ENCODE results near the gene AFF3.

AFF3 gene

DNA sequence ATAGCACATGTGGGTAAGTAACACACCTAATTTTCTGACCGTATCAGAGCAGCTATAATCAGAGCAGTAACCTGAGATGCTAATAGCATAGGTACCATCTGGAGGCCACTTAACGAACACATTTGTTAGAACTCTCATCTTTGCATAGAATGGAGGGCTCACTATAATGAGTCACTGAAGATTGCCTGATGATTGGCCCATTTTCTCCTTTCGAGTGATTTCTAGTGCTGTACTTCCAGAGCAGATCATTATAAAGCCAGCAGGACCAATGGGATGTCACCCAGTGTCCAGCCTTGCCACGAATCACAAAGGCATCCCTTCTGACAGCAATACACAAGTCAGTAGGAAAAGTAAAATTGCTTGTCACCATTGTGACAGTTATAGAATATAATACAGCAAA, 570.9 kb downstream of the AFF3 start:
- DNase-seq = no peak

DNA sequence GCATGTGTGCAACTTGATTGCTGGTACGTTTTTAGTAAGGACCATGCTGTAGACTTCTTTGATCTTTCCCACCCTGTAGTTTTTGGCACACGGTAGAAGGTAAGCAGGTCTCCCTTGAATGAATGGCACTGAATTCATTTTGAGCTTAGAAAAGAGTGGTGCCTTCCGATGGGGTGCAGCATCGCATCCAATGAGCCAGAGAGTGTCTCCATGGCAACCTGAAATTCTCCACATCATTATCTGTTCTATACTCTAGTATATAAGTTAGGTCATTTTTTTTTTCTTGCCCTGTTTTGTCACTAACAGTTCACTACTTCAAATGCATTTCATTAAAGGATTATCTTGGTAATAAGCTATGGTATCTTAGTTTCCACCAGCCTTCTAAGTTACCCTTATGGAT, 571.4 kb downstream of the AFF3 start:
- no peak for DNase-seq

- no peak for DNase-seq
Observed at GRCh38 chr2:99569386-99569785, 573.0 kb downstream of the AFF3 start.

DNA sequence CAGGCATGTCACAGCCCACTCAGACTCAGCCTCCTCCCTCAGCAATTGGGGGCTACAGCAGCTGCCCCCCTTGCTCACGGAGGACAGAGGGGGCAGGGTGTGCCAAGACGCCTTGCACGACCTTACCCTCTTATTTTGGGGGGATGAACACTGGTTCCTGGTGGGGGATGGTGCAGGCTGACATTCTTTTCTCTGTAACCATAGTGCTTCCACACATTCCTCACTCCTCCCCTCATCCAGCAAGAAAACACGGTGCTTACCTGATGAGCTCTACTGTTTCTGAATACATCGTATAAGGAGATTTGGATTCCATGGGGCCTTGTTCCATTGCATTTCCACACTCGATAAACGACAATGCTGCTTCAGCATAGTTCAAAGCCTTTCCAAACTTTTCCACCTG, 577.2 kb downstream of the AFF3 start:
- no peak for DNase-seq

DNA sequence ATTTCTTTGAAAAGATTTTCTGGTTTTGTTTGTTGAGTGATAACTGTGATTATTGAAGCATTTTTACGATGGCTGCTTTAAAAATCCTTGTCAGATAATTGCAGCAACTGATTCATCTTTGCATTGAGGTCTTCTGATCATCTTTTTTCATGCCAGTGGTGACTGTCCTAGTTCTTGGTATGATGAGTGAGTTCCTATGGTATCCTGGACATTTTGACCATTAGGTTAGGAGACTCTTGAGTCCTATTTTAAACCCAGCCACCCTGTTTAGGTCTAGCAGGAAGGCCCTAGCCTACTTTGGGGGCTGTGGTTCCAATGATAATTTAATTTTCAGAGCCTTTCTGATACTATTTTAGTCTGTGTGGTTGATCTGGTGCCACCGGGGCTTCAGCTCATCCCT, 579.9 kb downstream of the AFF3 start:
- DNase-seq = no peak

- DNase-seq = no peak
Observed at GRCh38 chr2:99561804-99562203, 580.6 kb downstream of the AFF3 start.

DNA sequence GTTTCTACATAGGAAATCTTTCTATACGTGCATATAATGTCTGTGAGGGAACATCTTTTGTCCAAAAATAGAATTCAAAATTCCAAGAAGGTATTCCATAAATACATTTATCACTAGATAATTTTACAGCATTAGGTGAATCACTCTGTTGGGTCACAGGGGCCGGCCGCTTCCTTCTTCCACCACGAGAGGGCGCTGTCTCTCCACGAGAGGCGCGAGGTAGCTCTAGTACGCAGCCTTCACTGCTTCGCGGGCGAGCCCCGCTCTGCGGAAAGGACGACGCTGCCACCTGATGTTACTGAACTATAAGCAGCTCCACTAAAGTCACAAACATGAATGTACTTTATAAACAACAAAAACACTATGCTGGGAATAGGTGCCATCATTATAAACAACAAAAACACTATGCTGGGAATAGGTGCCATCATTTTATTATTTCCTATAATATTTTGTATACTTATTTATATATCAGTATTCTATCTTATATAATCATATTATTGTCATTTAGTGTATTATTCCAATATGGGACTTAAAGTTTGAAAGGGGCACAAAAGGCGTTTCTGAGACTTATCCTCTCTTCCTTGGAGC, 583.2 kb downstream of the AFF3 start:
- peak; percentile 89 for DNase-seq

- no peak for DNase-seq
Observed at GRCh38 chr2:99555404-99555803, 587.0 kb downstream of the AFF3 start.

- no peak for DNase-seq
Observed at GRCh38 chr2:99554871-99555270, 587.5 kb downstream of the AFF3 start.

DNA sequence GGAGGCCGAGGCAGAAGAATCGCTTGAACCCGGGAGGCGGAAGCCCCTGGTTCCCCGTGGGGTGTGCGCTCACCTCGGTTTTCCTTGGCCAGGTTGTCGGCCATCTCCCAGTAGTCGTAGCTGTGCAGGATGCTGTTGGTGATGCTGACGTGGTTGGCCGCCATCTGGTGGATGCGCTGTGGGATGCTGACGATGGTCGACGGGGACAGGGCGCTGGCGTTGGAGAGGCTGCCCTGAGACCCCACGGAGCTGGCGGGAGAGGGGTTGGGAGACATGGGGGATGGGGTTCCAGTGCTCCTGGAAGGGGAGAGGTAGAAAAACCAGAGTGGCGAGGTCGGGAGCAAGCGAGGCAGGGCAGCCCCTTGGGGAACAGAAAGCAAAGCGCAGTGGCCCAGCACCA, 588.2 kb downstream of the AFF3 start:
- no peak for DNase-seq

GRCh38 chr2:99552529-99552928, 589.9 kb downstream of the AFF3 start:
- no peak for DNase-seq

GRCh38 chr2:99550368-99550767, 592.0 kb downstream of the AFF3 start:
- DNase-seq = no peak

DNA sequence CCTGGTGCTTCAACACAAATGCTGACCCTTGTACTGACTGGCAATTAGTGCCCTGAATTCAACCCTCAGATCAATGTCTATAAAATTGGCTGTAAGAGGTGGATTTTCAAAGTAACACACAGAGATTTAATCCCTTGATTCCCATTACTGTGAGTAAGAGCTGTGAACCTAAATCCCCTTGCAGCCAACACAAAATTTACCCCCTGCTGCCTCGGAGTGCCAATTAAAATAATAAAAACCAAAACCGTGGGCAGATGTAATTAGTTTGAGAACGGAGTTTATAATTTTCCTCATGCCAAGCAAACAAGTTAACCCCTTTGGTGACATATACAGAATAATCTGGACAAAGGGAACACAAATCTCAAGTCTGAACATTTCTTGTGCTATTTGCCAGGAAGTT, 596.8 kb downstream of the AFF3 start:
- DNase-seq = no peak

DNA sequence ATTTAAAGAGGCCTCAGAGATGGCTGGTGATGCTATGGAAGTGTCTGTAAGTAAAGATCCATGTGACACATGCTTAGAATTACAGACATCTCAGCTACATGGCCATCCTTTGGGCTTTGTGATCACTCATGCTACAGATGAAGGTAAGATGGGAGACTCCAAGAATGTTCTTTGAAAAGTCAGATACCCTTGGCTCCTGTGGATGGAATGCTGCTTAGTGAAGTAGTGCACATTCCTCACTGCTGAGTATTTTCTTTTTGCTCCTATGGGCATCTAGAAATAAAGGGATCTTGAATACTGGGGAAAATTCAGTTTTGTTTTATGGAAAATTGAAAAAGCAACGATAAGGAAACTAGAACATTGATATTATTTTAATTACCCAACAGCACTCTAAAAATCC, 597.3 kb downstream of the AFF3 start:
- no peak for DNase-seq

DNA sequence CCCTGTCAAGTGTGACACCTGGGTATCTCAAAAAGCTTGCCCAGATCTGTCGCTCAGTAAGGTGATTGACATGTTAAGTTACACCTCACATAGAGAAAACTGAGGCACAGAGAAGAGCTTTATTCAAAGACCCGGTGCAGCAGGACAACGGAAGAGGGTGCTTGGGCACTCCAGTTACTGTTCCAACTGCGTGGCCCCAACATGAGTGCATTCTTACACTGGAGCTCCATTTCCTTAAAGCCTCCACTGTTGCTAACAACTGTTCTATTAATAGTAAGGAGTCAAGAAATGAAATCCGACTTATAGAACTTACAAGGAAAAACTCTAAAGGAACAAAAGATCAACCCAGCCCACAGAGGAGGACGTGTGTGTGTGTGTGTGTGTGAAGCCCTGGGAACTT, 597.8 kb downstream of the AFF3 start:
- DNase-seq = no peak

DNA sequence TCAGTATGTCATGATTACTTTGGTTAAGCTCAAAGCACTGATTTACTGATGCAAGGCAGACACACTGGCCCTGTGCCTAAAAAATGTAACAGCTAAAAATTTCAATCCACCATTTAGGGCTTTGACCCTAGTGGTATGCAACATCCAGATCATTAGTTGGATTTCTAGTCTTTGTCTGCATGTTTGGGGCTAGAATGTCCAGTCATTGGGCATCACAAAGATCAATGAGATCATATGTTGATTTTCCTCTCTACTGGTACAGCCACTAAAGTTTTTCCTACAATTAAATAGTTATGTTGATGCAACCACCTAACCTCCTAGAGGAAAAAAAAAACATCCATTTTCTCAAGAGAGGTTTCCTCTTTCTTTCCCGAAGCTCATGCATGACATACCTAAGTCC, 599.1 kb downstream of the AFF3 start:
- DNase-seq = no peak

DNA sequence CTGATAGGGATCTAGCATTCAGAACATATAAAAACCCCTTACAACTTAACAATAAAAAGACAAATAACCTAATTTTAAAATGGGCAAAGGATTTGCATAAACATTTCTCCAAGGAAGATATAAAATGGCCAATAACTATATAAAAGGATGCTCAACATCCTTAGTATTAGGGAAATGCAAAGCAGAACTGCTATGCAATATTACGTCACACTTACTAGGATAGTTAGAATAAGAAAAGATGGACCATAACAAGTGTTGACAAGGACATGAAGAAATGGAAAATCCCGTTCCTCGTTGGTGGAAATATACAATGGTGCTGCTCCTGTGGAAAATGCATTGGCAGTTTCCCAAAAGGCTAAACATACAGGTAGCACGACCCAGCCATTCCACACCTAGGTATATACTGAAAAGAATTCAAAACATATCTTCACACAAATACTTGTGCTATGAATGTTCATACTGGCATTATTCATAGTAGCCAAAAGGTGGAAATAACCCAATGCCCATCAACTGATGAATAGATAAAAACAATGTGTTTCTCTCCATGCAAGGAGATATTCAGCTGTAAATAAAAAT, 604.4 kb downstream of the AFF3 start:
- no peak for DNase-seq

- DNase-seq = no peak
Observed at GRCh38 chr2:99524056-99524455, 618.3 kb downstream of the AFF3 start.

GRCh38 chr2:99522157-99522556, 620.2 kb downstream of the AFF3 start:
- no peak for DNase-seq

DNA sequence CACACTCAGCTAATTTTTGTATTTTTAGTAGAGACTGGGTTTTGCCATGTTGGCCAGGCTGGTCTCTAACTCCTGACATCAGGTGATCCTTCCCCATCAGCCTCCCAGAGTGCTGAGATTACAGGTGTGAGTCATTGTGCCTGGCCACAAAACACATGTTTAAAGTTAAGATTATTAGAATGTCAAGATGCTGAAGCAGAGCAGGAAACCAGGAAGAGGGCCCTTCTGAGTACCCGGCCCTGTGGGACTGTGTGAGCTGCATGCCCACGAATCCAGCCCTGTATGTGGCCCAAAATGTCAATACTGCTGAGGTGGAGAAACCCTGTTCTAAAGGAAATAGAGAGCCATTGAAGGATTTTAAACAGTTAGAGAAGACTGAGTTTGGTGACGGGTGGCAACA, 621.6 kb downstream of the AFF3 start:
- no peak for DNase-seq

DNA sequence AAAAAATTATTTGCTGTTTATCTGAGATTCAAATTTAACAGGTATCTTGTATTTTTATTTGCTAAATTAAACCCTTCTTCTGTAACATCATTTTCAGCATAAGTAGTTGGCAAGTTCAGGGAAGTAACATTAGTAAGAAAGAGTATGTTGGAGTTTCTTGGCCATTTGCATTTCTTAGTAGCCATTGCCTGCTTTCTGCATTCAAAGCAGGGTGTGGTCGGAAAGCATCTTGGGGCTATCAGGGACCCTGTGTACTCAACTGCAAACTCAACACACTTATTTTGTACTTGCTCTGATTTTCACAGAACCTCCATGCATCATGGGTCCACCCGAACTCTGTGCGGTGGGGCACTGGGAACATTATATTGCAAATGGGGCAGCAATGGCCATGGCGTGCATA, 622.2 kb downstream of the AFF3 start:
- DNase-seq = no peak

GRCh38 chr2:99514357-99514756, 628.0 kb downstream of the AFF3 start:
- DNase-seq = no peak

- no peak for DNase-seq
Observed at GRCh38 chr2:99512181-99512591, 630.2 kb downstream of the AFF3 start.

GRCh38 chr2:99509387-99509786, 633.0 kb downstream of the AFF3 start:
- DNase-seq = no peak
